ACC112 (cell line): Measurements from ENCODE around the gene SYCE1L.
A peak's percentile ranks its signal among the peaks of the same experiment; 100 is the strongest.
"Not testable (repeated sequence)": the region's sequence is repeated elsewhere in the genome, so short reads cannot be mapped to it uniquely, and the experiment has no call there.

Experiments
- H2AFZ ChIP-seq: fragments of 200-600 bp; sonication (generic); one replicate; pipeline ENCODE4 v1.6.0; 2017; ENCODE audit warnings: antibody characterized with exemption, low read length; ENCODE audit not compliant: unreplicated experiment
- H3K27ac ChIP-seq: fragments of 200-600 bp; sonication (generic); 2 replicates; pipeline ENCODE4 v1.5.1; 2014; ENCODE audit warnings: low read depth, mild to moderate bottlenecking, antibody characterized with exemption, low read length, moderate library complexity
- H3K27me3 ChIP-seq: fragments of 200-600 bp; sonication (generic); 2 replicates; pipeline ENCODE4 v1.6.1; 2014; ENCODE audit warnings: mild to moderate bottlenecking, antibody characterized with exemption, low read length, moderate library complexity, mixed read lengths; ENCODE audit not compliant: insufficient read depth
- H3K36me3 ChIP-seq: fragments of 200-600 bp; sonication (generic); 2 replicates; pipeline ENCODE4 v1.6.1; 2016; ENCODE audit warnings: mild to moderate bottlenecking, antibody characterized with exemption, low read length, moderate library complexity, mixed read lengths; ENCODE audit not compliant: insufficient read depth
- H3K4me1 ChIP-seq: fragments of 200-600 bp; sonication (generic); one replicate; pipeline ENCODE4 v1.6.1; 2016; ENCODE audit warnings: low read length, mixed read lengths; ENCODE audit not compliant: insufficient read depth, unreplicated experiment, control insufficient read depth
- H3K4me3 ChIP-seq: fragments of 200-600 bp; sonication (generic); 2 replicates; pipeline ENCODE4 v1.5.1; 2014; ENCODE audit warnings: mild to moderate bottlenecking, low read depth, low read length
- H3K79me2 ChIP-seq: fragments of 200-600 bp; sonication (generic); one replicate; pipeline ENCODE4 v1.6.0; 2016; ENCODE audit warnings: low read length; ENCODE audit not compliant: control insufficient read depth, unreplicated experiment, insufficient read depth

Gene SYCE1L

GRCh38 chr16:77172951-77173350, 26.3 kb upstream of the SYCE1L start:
- no peaks in the 10 kb centered on the region for H3K79me2 ChIP-seq
- H3K27me3 ChIP-seq, result peaks cover 59% of the 10 kb centered on the region
- no peak overlapping the region for H3K27ac ChIP-seq
- H2AFZ ChIP-seq, result no peak overlapping the region
- H3K4me3 ChIP-seq, result no peak overlapping the region
- H3K36me3 ChIP-seq, result no peaks in the 10 kb centered on the region
- no peaks in the 10 kb centered on the region for H3K4me1 ChIP-seq

GRCh38 chr16:77183137-77183536, 16.1 kb upstream of the SYCE1L start:
- H3K27ac ChIP-seq, result no peak overlapping the region
- no peaks in the 10 kb centered on the region for H3K79me2 ChIP-seq
- no peaks in the 10 kb centered on the region for H3K4me1 ChIP-seq
- no peak overlapping the region for H2AFZ ChIP-seq
- H3K4me3 ChIP-seq, result no peak overlapping the region
- H3K27me3 ChIP-seq, result peaks cover 14% of the 10 kb centered on the region; the same call in 1 of the 2 replicates
- no peaks in the 10 kb centered on the region for H3K36me3 ChIP-seq

GRCh38 chr16:77186298-77186697, 12.9 kb upstream of the SYCE1L start:
- H3K36me3 ChIP-seq, H2AFZ ChIP-seq, H3K4me1 ChIP-seq, H3K79me2 ChIP-seq, H3K27ac ChIP-seq, H3K27me3 ChIP-seq, H3K4me3 ChIP-seq: not testable (repeated sequence)

- H3K4me3 ChIP-seq, result peak overlapping the region; percentile 97
- H3K36me3 ChIP-seq, result no peaks in the 10 kb centered on the region
- H2AFZ ChIP-seq, result peak overlapping the region; percentile 95
- peaks cover 23% of the 10 kb centered on the region for H3K79me2 ChIP-seq
- H3K27me3 ChIP-seq, result no peaks in the 10 kb centered on the region
- H3K4me1 ChIP-seq, result peaks cover 8% of the 10 kb centered on the region
- H3K27ac ChIP-seq, result peak overlapping the region; percentile 17; the same call in 1 of the 2 replicates
Observed at GRCh38 chr16:77190190-77190477, 9.1 kb upstream of the SYCE1L start.

DNA sequence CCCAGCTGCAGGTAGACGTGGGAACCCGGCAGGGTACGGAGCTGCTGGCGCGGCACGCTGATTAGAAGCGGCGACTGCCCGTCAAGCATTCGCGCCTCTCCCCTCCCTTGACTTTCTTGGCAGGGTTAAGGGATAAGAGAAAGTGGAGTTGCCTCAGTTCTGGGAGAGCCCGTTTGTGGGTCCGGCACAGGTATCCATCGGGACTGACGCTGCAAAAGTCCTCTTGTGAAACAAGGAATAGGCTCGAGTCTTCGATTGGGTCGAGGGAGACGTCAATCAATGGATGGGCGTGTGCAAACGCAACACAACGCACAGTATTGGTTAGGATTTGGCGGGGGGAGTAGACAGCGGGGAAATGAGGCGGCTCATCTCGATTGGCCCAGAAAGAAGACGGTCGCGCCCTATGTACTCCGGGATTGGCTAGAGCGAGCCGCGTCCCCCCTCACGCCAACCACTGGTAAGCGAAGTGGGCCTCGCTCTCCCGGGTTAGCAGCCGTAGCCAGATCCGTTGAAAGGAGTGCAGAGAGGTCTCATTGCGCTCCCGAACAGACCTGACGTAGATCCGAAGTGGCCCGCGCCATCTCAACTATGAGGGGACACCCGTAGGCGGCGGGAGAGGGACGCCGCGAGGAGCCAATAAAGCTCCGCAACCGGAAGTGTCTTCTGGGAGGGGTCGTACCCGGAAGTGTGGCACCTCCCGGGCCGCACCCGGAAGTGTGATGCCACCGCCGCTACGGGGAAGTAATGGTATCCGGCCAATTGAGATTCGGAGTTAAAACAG, 8.5 kb upstream of the SYCE1L start, which contains the start of gene MON1B:
Gene MON1B (plus strand): TSS at position 713 of the 781 bp plus-strand sequence. CDS start 296 bp downstream, outside the sequence.
- Histone ChIP-seq H3K27ac (peak within 1 kb of the TSS; percentile 83), H3K4me1 (peaks cover 8% of the 10 kb centered on the region), H3K4me3 (peak within 1 kb of the TSS; percentile 97), H3K27me3 (no peaks in the 10 kb centered on the region), H3K36me3 (no peaks in the 10 kb centered on the region), H2AFZ (peak within 1 kb of the TSS; percentile 95), H3K79me2 (peaks cover 23% of the 10 kb centered on the region)

GRCh38 chr16:77191259-77191969, 7.8 kb upstream of the SYCE1L start:
- Histone ChIP-seq H3K27ac (peak overlapping the region; percentile 83), H3K79me2 (peaks cover 23% of the 10 kb centered on the region), H3K4me1 (peaks cover 8% of the 10 kb centered on the region), H3K4me3 (peak overlapping the region; percentile 97), H2AFZ (peak overlapping the region; percentile 66), H3K36me3 (no peaks in the 10 kb centered on the region; the same call in 1 of the 2 replicates), H3K27me3 (no peaks in the 10 kb centered on the region)

- H3K27ac ChIP-seq, result no peak overlapping the region
- peaks cover 8% of the 10 kb centered on the region for H3K4me1 ChIP-seq
- no peak overlapping the region for H2AFZ ChIP-seq
- no peaks in the 10 kb centered on the region for H3K27me3 ChIP-seq
- peaks cover 23% of the 10 kb centered on the region for H3K79me2 ChIP-seq
- H3K4me3 ChIP-seq, result no peak overlapping the region
- H3K36me3 ChIP-seq, result no peaks in the 10 kb centered on the region; the same call in 1 of the 2 replicates
Observed at GRCh38 chr16:77193377-77193776, 5.8 kb upstream of the SYCE1L start.

DNA sequence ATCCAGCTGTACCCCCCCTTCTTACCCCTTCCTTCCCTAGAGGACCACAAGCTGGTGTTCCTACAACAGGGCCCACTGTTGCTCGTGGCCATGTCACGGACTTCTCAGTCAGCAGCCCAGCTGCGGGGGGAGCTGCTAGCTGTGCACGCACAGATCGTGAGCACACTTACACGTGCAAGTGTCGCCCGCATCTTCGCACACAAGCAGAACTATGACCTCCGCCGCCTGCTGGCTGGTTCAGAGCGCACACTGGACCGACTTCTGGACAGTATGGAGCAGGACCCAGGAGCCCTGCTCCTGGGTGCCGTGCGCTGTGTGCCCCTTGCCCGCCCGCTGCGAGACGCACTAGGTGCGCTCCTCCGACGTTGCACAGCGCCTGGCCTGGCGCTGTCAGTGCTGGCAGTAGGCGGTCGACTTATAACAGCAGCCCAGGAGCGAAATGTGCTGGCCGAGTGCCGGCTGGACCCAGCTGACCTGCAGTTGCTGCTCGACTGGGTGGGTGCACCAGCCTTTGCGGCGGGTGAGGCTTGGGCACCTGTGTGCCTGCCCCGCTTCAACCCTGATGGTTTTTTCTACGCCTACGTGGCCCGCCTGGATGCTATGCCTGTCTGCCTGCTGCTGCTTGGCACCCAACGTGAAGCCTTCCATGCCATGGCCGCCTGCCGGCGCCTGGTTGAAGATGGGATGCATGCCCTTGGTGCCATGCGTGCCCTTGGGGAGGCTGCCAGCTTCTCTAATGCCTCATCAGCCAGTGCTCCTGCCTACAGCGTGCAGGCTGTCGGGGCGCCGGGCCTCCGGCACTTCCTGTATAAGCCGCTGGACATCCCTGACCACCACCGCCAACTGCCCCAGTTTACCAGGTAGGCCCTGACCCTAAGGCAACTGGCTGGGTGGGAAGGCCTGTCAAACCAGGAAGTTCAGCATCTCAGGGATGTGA, 4.6 kb upstream of the SYCE1L start:
- Histone ChIP-seq H2AFZ (no peak overlapping the region), H3K4me1 (peaks cover 8% of the 10 kb centered on the region), H3K79me2 (peaks cover 23% of the 10 kb centered on the region), H3K27ac (no peak overlapping the region), H3K4me3 (no peak overlapping the region), H3K36me3 (peaks cover 7% of the 10 kb centered on the region; the same call in 1 of the 2 replicates), H3K27me3 (no peaks in the 10 kb centered on the region)

DNA sequence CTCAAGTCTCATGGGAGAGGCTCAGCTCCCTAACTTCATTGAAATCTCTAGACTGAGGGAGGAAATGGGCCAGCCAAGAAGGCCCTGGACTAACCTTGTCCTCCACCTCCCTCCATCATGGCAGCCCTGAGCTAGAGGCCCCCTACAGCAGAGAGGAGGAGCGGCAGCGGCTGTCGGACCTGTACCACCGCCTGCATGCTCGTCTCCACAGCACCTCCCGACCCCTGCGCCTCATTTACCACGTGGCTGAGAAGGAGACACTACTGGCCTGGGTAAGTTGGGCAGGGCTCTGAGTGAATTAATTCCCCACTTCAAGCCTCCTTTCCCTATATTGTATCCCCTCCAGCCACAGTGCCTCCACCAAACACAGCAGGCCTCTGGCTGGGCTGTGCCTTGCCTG, 3.8 kb upstream of the SYCE1L start:
- H3K36me3 ChIP-seq, result peaks cover 7% of the 10 kb centered on the region; the same call in 1 of the 2 replicates
- no peak overlapping the region for H3K27ac ChIP-seq
- no peak overlapping the region for H2AFZ ChIP-seq
- no peak overlapping the region for H3K4me3 ChIP-seq
- H3K79me2 ChIP-seq, result peaks cover 23% of the 10 kb centered on the region
- H3K27me3 ChIP-seq, result no peaks in the 10 kb centered on the region
- H3K4me1 ChIP-seq, result peaks cover 8% of the 10 kb centered on the region

GRCh38 chr16:77197747-77198146, 1.5 kb upstream of the SYCE1L start:
- no peak overlapping the region for H2AFZ ChIP-seq
- no peak overlapping the region for H3K27ac ChIP-seq
- H3K36me3 ChIP-seq, result peaks cover 9% of the 10 kb centered on the region; the same call in 1 of the 2 replicates
- no peak overlapping the region for H3K4me3 ChIP-seq
- no peaks in the 10 kb centered on the region for H3K4me1 ChIP-seq
- peaks cover 8% of the 10 kb centered on the region for H3K79me2 ChIP-seq
- H3K27me3 ChIP-seq, result no peaks in the 10 kb centered on the region
